ENCODE data around the gene NHSL2.
A peak's percentile ranks its signal among the peaks of the same experiment; 100 is the strongest.

Gene NHSL2

GRCh38 chrX:72108666-72109065 lies 198.0 kb downstream of the NHSL2 start:
- no peak for DNase-seq (ENCODE audit: low spot score)

- DNase-seq (ENCODE audit: low spot score): no peak
These were observed 199.6 kb downstream of the NHSL2 start for GRCh38 chrX:72110051-72110875.

GRCh38 chrX:72110876-72111708 lies 200.4 kb downstream of the NHSL2 start:
- DNase-seq (ENCODE audit: low spot score): no peak

- DNase-seq (ENCODE audit: low spot score): no peak
These were observed 202.8 kb downstream of the NHSL2 start for GRCh38 chrX:72113461-72113860.

- DNase-seq (ENCODE audit: low spot score): no peak
These were observed 203.7 kb downstream of the NHSL2 start for GRCh38 chrX:72114306-72114705.

GRCh38 chrX:72114807-72115206 lies 204.2 kb downstream of the NHSL2 start:
- DNase-seq (ENCODE audit: low spot score): no peak

GRCh38 chrX:72115380-72115779 lies 204.7 kb downstream of the NHSL2 start:
- DNase-seq (ENCODE audit: low spot score): no peak

GRCh38 chrX:72117636-72118210 lies 207.1 kb downstream of the NHSL2 start:
- DNase-seq (ENCODE audit: low spot score): no peak

- DNase-seq (ENCODE audit: low spot score): no peak
These were observed 210.2 kb downstream of the NHSL2 start for GRCh38 chrX:72120837-72121236.

- DNase-seq (ENCODE audit: low spot score): no peak
These were observed 210.7 kb downstream of the NHSL2 start for GRCh38 chrX:72121383-72121782.

GRCh38 chrX:72122621-72123337 lies 212.1 kb downstream of the NHSL2 start:
- no peak for DNase-seq (ENCODE audit: low spot score)

GRCh38 chrX:72123471-72124185 lies 213.0 kb downstream of the NHSL2 start:
- DNase-seq (ENCODE audit: low spot score): no peak

- no peak for DNase-seq (ENCODE audit: low spot score)
These were observed 214.0 kb downstream of the NHSL2 start for GRCh38 chrX:72124540-72125201.

- no peak for DNase-seq (ENCODE audit: low spot score)
These were observed 214.8 kb downstream of the NHSL2 start for GRCh38 chrX:72125331-72126047.

- DNase-seq (ENCODE audit: low spot score): no peak
These were observed 215.4 kb downstream of the NHSL2 start for GRCh38 chrX:72126048-72126415.

- peak; percentile 55 for DNase-seq (ENCODE audit: low spot score)
These were observed 216.0 kb downstream of the NHSL2 start for GRCh38 chrX:72126539-72127140.

GRCh38 chrX:72127332-72127731 lies 216.7 kb downstream of the NHSL2 start:
- no peak for DNase-seq (ENCODE audit: low spot score)

GRCh38 chrX:72128183-72128834 lies 217.7 kb downstream of the NHSL2 start:
- no peak for DNase-seq (ENCODE audit: low spot score)

GRCh38 chrX:72128881-72129280 lies 218.2 kb downstream of the NHSL2 start:
- DNase-seq (ENCODE audit: low spot score): no peak
